MM.1S (cell line): ENCODE data around the gene MCF2L2.

Source experiments
- DNase-seq: peaks from one replicate; pipeline ENCODE4 v3.0.0-alpha.2; 2015
- H2AFZ ChIP-seq: fragments of 300-600 bp; sonication (generic); 2 replicates; pipeline ENCODE4 v1.6.0; 2016; ENCODE audit warnings: antibody characterized with exemption, low read length
- H3F3A ChIP-seq: fragments of 300-600 bp; sonication (generic); 2 replicates; pipeline ENCODE4 v1.6.1; 2016; ENCODE audit warnings: mild to moderate bottlenecking, antibody characterized with exemption, low read length, moderate library complexity, mixed read lengths; ENCODE audit not compliant: insufficient read depth
- H3K27ac ChIP-seq: fragments of 300-600 bp; sonication (generic); 2 replicates; pipeline ENCODE4 v1.5.1; 2016; ENCODE audit warnings: mild to moderate bottlenecking, low read length
- H3K27me3 ChIP-seq: fragments of 300-600 bp; sonication (generic); replicated peaks from 2 replicates; pipeline ENCODE4 v1.6.0; 2016; ENCODE audit warnings: low read length; ENCODE audit not compliant: insufficient read depth
- H3K36me3 ChIP-seq: fragments of 300-600 bp; sonication (generic); replicated peaks from 2 replicates; pipeline ENCODE4 v1.6.1; 2016; ENCODE audit warnings: mild to moderate bottlenecking, low read length, mixed read lengths; ENCODE audit not compliant: insufficient read depth
- H3K4me1 ChIP-seq: fragments of 300-600 bp; sonication (generic); 2 replicates; pipeline ENCODE4 v1.6.1; 2016; ENCODE audit warnings: low read length, mixed read lengths
- H3K4me2 ChIP-seq: fragments of 300-600 bp; sonication (generic); 2 replicates; pipeline ENCODE4 v1.6.0; 2016; ENCODE audit warnings: low read depth, low read length
- H3K4me3 ChIP-seq: fragments of 300-600 bp; sonication (generic); 2 replicates; pipeline ENCODE4 v1.5.1; 2016; ENCODE audit warnings: low read length, mixed read lengths
- H3K79me2 ChIP-seq: fragments of 300-600 bp; sonication (generic); 2 replicates; pipeline ENCODE4 v1.6.1; 2016; ENCODE audit warnings: mixed run types, low read length, mixed read lengths
- H3K9ac ChIP-seq: fragments of 300-600 bp; sonication (generic); 2 replicates; pipeline ENCODE4 v1.6.1; 2016; ENCODE audit warnings: low read length, mixed read lengths
- H3K9me2 ChIP-seq: fragments of 300-600 bp; sonication (generic); replicated peaks from 2 replicates; pipeline ENCODE4 v1.6.1; 2016; ENCODE audit warnings: mild to moderate bottlenecking, low read length, mixed read lengths; ENCODE audit not compliant: insufficient read depth
- H3K9me3 ChIP-seq: fragments of 300-600 bp; sonication (generic); replicated peaks from 2 replicates; pipeline ENCODE4 v1.6.1; 2016; ENCODE audit warnings: mild to moderate bottlenecking, low read length, mixed read lengths; ENCODE audit not compliant: insufficient read depth
- H4K20me1 ChIP-seq: fragments of 300-600 bp; sonication (generic); 2 replicates; pipeline ENCODE4 v1.6.1; 2016; ENCODE audit warnings: mild to moderate bottlenecking, low read length, moderate library complexity, mixed read lengths; ENCODE audit not compliant: insufficient read depth
- EZH2 ChIP-seq: fragments of 300-600 bp; sonication (generic); optimal IDR thresholded peaks from 2 replicates; pipeline ENCODE3; 2017; ENCODE audit warnings: low read depth, mild to moderate bottlenecking, antibody characterized with exemption, low read length, mixed read lengths
- EZH2phosphoT487 ChIP-seq: fragments of 300-600 bp; sonication (generic); IDR thresholded peaks from 2 replicates; pipeline ENCODE4 v1.6.1; 2018; ENCODE audit warnings: antibody characterized with exemption, low read length
- TF ChIP-seq, protein P1 (sequence below): fragments of 300-600 bp; sonication (generic); IDR thresholded peaks from 2 replicates; pipeline ENCODE4 v1.5.1; 2016; ENCODE audit warnings: antibody characterized with exemption, low read length, mixed read lengths

Gene MCF2L2

DNA sequence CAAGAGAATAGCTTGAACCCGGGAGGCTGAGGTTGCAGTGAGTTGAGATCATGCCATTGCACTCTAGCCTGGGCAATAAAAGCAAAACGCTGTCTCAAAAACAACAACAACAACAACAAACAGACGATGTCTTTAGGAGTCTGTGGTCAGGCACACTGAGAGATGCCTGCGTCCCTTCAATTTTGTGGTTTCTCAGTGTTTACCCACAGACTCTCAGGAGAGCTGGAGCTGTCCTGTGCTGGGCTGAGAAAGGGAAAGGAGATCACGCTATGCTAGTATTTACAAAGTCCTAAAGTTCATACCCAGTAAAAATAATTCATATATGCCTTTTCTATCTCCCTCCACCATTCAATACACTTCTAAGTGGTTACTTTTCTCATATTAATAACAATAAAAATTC lies 272.2 kb downstream of the MCF2L2 start:
- H3K4me2 ChIP-seq: no peak overlapping the region
- H3K9me2 ChIP-seq: no peaks in the 10 kb centered on the region
- H3F3A ChIP-seq: no peaks in the 10 kb centered on the region
- no peak for DNase-seq
- no peak overlapping the region for H3K9ac ChIP-seq
- H3K27me3 ChIP-seq: no peaks in the 10 kb centered on the region
- H3K36me3 ChIP-seq: no peaks in the 10 kb centered on the region
- H2AFZ ChIP-seq: no peak overlapping the region
- H4K20me1 ChIP-seq: no peaks in the 10 kb centered on the region
- TF ChIP-seq, protein P1, sequence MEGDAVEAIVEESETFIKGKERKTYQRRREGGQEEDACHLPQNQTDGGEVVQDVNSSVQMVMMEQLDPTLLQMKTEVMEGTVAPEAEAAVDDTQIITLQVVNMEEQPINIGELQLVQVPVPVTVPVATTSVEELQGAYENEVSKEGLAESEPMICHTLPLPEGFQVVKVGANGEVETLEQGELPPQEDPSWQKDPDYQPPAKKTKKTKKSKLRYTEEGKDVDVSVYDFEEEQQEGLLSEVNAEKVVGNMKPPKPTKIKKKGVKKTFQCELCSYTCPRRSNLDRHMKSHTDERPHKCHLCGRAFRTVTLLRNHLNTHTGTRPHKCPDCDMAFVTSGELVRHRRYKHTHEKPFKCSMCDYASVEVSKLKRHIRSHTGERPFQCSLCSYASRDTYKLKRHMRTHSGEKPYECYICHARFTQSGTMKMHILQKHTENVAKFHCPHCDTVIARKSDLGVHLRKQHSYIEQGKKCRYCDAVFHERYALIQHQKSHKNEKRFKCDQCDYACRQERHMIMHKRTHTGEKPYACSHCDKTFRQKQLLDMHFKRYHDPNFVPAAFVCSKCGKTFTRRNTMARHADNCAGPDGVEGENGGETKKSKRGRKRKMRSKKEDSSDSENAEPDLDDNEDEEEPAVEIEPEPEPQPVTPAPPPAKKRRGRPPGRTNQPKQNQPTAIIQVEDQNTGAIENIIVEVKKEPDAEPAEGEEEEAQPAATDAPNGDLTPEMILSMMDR: no peak
- no peak for TF ChIP-seq EZH2
- no peak for TF ChIP-seq EZH2phosphoT487
- no peaks in the 10 kb centered on the region for H3K79me2 ChIP-seq
- no peak overlapping the region for H3K4me3 ChIP-seq
- H3K27ac ChIP-seq: no peak overlapping the region
- peaks cover 10% of the 10 kb centered on the region for H3K4me1 ChIP-seq
- H3K9me3 ChIP-seq: no peaks in the 10 kb centered on the region

DNA sequence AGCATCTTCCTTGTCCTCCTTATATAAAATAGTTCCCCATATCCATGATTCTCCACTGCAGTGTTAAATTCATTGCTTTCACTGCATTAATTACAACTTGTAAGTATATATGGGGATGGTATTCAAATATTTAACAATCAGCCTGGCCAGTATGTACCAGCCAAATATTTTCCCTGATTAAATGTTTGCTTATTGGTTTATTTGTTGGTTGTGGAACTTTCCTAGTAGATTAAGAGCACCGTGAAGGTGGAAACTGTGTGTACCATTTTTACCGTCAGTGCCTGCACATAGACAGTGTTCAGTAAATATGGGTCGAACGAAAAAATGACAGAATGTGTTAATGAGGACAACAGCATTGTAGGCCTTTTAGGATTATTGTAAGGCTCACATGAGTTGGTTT lies 272.9 kb downstream of the MCF2L2 start:
- no peaks in the 10 kb centered on the region for H3K9me3 ChIP-seq
- H4K20me1 ChIP-seq: no peaks in the 10 kb centered on the region
- H3K27me3 ChIP-seq: no peaks in the 10 kb centered on the region
- H3K9me2 ChIP-seq: no peaks in the 10 kb centered on the region
- peaks cover 10% of the 10 kb centered on the region for H3K4me1 ChIP-seq
- H2AFZ ChIP-seq: no peak overlapping the region
- H3K36me3 ChIP-seq: no peaks in the 10 kb centered on the region
- no peak overlapping the region for H3K4me2 ChIP-seq
- H3K9ac ChIP-seq: no peak overlapping the region
- no peaks in the 10 kb centered on the region for H3K79me2 ChIP-seq
- no peak overlapping the region for H3K4me3 ChIP-seq
- no peak overlapping the region for H3K27ac ChIP-seq
- no peaks in the 10 kb centered on the region for H3F3A ChIP-seq
- DNase-seq: no peak
- TF ChIP-seq EZH2phosphoT487 (no peak), EZH2 (no peak)
- TF ChIP-seq, protein P1: no peak

DNA sequence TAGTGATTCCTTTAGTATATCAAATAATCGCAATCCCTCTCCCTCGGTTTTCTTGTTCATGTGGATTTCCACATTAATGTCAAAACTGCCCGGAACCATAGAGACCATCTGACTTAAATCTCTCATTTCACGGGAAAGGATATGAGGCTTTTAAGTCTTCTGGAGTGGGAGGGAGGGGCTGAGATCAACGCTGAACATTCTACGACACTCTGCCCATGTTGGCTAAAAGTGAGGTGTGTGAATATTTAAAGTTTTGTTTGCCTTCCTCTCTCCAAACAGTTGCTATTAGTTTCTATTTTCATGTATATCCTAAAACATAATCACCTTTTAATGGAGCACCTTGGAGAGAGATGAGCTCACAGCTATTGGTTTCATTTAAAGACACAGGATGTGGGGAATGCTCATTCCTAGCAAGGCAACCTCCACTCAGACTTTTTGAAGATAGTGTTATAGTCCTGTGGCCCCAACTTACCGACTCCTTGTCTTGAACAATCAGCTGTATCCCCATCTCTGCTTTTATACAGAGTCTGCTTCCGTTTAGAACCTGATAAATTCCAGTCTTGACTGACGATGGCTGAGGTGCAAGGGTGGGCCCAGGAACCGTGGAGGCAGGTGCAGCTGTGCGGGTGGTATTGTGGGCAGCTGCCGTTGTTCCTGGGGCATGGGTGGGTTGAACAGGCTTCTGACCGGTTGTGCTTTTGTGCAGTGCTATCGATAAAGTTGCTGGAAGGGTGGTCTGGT lies 275.0 kb downstream of the MCF2L2 start:
- no peaks in the 10 kb centered on the region for H3K36me3 ChIP-seq
- DNase-seq: no peak
- no peak overlapping the region for H3K9ac ChIP-seq
- H3K9me3 ChIP-seq: no peaks in the 10 kb centered on the region
- H3K4me1 ChIP-seq: peaks cover 3% of the 10 kb centered on the region; the same call in 1 of the 2 replicates
- no peak for TF ChIP-seq EZH2phosphoT487
- no peak for TF ChIP-seq EZH2
- TF ChIP-seq, protein P1: no peak
- H3K4me3 ChIP-seq: no peak overlapping the region
- no peaks in the 10 kb centered on the region for H3K9me2 ChIP-seq
- H2AFZ ChIP-seq: no peak overlapping the region
- no peak overlapping the region for H3K27ac ChIP-seq
- H3F3A ChIP-seq: no peaks in the 10 kb centered on the region
- H3K79me2 ChIP-seq: no peaks in the 10 kb centered on the region
- no peaks in the 10 kb centered on the region for H3K27me3 ChIP-seq
- H3K4me2 ChIP-seq: no peak overlapping the region
- H4K20me1 ChIP-seq: no peaks in the 10 kb centered on the region
